Raji (cell line): ENCODE results near the gene NDUFS8.

Source experiments
- POLR2A ChIP-seq: IDR thresholded peaks from 2 replicates; pipeline ENCODE4 v1.6.1; 2011; ENCODE audit warnings: low read depth, low read length, control low read depth; ENCODE audit not compliant: insufficient read depth

Gene NDUFS8

DNA sequence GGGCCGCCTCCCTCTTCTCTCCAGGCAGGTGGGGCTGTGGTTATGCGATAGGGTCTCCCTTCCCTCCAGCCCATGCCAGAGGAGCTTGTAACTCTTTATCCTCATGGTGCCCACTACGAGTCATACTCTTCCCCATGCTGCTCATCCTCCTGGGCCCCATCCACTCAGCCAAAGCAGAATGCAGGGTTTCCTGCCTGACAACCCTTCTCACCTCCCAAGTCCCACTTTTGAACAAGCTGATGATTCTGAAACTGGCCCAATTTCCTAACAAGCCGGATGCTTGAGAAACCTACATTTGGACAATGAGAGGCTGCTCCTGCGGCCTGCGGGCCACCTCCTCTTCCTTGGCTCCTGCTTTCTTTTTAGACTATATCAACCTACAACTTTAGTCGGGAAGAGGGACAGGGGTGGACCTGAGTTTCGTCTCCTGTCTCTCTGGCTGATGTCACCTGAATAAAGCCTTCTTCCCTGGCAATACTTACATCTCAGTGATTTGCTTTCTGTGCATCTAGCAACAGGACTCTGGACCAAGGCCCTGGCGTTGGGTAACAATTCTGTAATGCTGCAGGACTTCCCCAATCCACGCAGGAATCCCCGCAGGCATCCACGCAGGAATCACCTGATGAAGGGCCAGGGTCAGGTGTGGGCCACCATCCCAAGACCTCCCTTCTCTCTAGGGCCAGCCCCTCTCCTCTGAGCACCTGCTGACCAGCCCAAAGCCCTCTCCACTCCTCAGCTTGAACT is 1.5 kb upstream of the NDUFS8 start:
- TF ChIP-seq POLR2A: no peak

DNA sequence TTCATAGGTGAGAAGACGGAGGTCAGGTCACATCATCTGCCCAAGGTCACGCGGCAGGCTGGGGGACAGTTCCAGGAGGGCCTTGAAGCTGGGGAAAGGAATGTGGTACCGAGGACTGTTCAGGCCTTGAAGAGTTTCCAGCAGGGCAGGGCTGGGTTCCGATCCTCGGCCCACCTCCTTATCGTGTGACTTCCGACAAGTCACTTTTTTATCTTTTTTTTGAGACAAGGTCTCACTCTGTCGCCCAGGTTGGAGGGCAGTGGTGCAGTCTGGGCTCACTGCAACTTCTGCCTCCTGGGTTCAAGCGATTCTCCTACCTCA is 623 bp downstream of the NDUFS8 start:
- no peak for TF ChIP-seq POLR2A

DNA sequence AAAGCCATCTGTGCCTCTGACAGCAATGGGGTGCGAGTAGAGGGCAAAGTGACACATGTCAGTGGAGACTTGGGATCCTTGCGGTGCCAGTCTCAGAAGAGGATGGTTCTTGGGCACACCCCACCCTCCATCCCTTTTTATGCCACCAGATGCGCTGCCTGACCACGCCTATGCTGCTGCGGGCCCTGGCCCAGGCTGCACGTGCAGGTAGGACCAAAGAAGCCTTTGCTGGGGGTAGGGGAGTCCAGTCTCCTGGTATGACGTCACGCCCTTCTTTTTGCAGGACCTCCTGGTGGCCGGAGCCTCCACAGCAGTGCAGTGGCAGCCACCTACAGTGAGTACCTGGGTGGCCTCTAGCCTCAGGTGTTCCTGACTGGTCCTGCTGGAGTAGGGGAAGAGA is 1.5 kb downstream of the NDUFS8 start:
- TF ChIP-seq POLR2A: no peak

DNA sequence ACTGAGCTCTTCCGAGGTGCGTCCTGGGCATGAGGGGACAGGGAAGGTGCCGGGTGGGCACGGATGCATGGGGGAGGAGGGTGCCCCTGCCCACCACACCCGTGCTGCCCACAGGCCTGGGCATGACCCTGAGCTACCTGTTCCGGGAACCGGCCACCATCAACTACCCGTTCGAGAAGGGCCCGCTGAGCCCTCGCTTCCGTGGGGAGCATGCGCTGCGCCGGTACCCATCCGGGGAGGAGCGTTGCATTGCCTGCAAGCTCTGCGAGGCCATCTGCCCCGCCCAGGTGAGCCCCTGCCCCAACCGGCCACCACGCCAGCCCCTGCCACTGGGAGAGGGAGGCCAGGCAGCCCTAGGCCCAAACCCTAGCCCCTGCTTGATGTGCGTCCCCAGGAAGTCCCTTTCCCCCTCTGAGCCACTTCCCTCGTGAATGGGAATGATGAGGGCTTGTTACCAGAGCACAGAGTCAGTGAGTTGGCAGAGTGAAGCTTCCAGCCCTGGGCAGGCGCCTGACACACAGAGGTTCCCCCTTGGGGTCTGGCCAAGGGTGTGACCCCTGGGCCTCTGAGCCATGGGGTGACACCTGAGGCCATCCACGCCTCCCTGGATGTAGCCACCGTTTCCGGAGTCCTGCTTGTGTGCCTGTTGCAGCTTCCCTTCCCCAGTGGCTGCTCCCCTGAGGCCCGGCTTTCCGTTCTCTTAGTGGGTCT is 2.7 kb downstream of the NDUFS8 start:
- no peak for TF ChIP-seq POLR2A

DNA sequence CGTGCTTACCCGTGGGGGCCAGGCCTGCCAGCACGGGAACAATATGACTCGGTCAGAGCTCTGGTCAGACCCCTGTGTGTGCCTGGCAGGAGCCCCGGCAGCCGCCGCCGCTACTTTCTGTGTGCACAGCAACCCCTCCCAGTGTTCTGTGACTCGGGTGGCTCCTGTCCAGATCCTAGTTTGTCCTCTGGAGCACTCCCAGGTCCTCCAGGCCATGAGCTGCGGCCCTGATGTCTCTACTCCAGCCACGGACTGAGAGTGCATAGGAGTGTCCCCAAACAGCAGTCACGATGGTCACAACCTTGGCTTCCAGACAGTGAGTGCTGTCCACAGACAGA is 3.2 kb downstream of the NDUFS8 start:
- TF ChIP-seq POLR2A: no peak

DNA sequence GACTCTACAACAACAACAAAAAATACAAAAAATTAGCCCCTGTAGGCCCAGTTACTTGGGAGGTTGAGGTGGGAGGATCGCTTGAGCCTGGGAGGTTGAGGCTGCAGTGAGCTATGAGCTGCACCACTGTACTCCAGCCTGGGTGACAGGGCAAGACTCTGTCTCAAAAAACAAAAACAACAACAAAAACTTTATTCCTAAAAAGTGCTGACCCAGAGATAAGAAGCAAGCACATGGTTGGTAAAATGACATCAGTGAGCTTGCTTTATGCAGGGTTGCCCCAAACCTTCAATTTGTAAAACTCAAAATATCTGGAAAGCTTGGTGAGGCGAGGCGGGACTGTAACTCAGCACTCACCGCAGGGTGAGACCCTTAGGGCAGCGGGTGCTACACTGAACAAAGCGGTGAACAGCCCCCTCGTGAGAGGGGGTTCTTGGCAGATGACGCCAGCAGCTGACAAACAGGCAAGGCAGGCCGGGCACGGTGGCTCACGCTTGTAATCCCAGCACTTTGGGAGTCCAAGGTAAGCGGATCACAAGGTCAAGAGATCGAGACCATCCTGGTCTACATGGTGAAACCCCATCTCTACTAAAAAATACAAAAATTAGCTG is 4.9 kb downstream of the NDUFS8 start:
- no peak for TF ChIP-seq POLR2A

DNA sequence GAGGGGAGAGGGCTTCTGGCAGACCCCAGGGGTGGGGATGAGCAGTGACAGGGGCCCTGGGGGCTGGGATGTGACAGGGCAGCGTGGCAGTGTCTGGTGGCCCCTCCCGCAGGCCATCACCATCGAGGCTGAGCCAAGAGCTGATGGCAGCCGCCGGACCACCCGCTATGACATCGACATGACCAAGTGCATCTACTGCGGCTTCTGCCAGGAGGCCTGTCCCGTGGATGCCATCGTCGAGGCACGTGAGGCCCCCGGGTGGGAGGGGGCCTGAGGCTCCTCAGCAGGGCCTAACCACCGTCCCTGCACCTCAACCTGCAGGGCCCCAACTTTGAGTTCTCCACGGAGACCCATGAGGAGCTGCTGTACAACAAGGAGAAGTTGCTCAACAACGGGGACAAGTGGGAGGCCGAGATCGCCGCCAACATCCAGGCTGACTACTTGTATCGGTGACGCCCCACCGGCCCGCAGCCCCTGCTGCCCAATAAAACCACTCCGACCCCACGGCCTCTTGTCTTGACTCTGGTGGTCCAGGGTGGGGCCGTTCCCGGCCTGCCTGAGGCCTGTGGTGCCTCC is 5.7 kb downstream of the NDUFS8 start:
- no peak for TF ChIP-seq POLR2A

DNA sequence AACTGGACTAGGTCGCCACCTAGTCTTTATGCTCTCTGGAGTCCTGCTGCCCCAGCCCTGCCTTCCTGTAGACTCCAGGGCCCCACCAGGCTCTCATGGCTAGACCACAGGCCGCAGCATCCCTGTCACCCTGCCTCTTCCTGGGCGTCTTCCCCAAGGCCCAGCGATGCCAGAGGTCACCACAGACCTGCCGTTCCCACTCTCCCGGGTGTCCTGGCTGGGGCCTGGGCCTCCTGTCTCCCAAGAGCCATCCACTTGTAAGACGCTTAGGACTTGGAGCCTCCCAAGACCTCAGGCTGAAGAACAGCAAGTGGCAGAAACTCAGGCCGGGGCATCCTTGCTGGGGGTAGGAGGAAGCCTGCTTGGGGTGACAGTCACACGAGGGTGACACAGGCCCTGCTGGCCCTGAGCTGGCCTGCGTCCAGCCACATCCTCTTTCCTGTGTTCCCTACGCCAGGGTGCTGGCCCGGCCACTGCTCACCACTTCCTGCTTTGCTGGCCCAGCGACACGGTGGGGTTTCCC is 6.3 kb downstream of the NDUFS8 start:
- no peak for TF ChIP-seq POLR2A

DNA sequence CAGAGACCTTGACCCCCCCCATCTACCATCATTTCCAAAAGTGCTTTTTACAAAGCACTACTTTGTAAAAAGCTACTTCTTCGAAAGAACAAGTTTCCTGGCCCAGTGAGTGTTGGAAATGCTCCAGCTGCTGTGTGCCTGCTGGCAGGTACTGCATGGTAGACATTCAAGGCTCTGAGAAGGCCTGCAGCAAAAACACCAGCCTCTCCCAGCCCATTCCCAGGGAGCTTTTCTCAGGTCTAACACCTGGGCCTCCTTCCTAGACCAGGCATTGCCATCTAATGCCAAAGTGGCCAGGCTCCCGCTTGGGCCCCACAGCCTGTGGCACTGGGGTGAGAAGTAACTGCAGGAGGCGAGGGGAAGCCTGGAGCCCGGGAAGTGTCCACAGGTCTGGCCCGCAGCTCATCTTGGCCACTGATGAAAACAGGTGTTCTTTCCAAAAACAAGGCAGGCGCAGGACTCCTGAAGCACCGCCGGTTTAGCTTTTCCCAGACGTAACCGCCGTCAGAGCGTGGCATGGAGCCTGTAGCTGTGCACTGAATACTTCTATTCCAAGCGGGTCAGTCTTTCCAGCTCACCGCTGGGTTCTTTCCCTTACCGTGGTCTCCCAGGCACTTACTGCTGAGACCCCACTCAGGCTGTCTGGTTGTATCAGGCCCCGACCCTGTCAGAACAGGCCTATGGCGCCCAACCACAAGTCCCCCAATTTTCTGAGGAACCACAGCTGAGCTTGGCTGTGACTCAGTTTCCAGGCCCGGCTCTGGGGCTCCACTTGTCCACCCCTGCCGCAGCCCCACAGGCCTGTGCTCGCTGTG is 7.1 kb downstream of the NDUFS8 start:
- no peak for TF ChIP-seq POLR2A

DNA sequence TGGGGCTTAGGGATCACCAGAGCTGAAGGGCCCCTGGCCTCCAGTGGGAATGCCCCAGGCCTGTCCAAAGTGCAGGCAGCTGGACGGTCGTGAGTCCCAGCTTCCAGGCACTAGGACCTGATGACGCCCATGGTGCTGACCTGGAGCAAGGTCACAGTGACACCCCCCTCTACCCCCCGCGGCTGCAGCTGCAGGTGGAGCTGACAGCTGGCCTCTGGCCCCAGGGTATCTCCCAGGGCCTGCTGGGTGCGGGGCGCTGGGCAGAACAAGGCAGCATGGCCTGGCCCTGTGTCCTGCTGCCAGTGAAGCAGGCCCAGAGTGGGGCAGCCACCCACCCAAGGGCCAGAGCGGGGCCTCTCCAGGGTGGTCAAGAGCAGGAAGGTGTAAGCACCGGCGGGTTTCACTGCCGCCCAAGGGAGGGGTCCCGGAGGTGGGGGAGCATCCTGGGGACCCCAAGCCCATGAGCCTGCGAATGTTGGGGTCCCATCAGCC is 7.8 kb downstream of the NDUFS8 start:
- no peak for TF ChIP-seq POLR2A

DNA sequence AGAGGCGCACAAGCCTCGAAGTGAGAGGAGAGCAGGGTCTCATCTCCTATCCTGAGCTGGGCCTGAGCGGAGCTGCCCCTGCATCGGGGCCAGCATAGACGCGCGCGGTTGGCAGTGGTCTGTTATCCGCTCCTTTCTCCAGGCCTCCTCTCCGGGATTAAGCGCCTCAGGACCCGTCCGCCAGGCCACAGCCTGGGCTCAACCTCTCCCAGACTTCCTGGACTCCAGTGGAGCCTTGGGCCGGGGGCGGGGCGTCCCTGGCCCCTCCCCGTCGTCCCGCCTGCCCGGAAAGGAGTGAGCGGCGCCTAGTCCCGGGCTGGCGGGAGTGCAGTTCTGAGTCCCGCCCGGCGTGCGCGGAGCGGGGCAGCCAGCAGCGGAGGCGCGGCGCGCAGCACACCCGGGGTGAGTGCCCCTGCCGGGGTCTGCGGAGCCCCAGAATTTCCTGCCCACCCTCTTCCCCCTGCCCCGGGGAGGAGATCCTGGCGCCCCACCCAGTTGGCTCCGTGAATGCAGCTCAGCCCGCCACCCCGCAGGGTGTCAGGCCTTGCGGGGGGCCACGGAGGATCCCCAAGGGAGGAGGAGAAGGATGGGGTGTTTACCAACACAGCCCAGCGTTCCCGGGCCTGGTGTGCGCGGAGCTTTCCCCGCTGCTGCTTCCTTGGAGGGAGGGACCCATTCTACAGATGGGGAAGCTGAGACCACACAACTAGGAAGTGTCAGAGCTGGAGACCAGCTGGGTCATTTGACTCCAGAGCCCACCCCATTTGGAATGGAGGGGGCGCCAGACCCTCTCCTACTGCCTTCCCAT is 8.4 kb downstream of the NDUFS8 start, which contains the start of gene TCIRG1:
TCIRG1 (plus strand) TSS at position 308 of the 808 bp plus-strand sequence. CDS start 2,247 bp downstream, outside the sequence.
- TF ChIP-seq POLR2A: peak; percentile 63

DNA sequence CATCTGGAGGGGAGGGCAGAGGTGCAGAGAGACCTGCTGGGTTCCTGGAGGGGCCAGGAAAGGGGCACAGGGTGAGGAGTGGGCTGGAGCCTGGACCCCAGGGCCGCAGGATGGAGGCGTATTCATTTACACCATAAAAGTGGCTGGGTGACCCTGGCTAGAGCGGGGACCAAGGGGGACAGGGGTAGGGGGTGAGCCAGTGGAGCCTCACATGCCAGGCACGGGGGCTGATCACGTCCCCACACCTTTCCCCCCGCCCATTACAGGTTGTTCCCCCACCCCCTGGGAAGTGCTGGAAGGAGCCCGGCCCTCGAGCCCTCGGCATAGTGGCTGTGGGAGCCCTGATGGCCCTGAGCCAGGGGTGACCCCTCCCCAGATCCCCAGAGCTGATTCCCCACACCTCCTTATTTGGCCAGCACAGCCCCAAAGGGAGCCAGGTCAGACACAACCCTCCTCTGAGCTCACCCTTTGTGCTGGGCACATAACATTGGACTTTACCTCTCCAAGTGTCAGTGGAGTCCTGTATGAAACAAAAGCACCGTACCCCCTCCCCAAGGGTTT is 9.1 kb downstream of the NDUFS8 start:
- no peak for TF ChIP-seq POLR2A

DNA sequence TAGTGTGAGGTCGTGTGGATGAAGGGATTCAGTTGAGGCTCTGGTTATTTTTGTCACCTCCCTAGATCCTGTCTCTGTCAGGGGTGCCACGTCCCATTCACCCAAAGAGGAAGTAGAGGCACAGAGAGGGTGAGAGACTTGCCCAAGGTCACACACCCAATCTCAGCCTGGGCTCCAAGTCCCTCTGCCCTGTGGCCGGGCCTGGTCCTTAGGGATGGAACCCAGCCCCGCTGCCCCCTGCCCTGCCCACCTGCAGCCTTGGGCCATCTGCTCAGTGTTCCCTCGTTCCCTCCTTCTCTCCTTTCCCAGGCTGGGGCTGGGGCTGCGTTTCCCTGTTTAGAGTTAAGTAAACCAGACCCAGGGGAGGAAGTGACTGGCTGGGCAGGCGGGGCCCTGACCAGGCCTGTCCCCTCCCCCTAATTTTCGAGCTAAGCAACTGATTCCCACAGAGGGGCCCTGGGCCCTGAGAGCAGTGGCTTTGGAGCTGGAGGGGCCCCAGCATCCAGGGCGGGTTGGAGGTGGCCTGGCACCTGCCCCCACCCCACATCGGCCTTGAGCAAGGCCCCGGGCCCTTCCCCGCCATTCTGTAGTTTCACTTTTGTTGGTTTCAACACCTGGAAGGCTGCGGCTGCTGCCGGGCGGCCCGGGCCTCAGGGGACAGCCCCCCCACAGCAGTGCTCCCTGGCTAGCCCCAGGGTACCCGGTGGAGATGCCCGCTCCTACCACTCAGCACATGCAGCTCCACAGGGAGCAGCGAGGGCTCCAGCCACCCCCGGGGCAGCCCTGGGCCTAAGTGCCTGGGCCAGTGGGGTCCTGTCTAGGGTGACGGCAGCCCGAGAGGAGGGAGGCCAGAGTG is 9.8 kb downstream of the NDUFS8 start:
- TF ChIP-seq POLR2A: peak; percentile 45; the same call in 1 of the 2 replicates

DNA sequence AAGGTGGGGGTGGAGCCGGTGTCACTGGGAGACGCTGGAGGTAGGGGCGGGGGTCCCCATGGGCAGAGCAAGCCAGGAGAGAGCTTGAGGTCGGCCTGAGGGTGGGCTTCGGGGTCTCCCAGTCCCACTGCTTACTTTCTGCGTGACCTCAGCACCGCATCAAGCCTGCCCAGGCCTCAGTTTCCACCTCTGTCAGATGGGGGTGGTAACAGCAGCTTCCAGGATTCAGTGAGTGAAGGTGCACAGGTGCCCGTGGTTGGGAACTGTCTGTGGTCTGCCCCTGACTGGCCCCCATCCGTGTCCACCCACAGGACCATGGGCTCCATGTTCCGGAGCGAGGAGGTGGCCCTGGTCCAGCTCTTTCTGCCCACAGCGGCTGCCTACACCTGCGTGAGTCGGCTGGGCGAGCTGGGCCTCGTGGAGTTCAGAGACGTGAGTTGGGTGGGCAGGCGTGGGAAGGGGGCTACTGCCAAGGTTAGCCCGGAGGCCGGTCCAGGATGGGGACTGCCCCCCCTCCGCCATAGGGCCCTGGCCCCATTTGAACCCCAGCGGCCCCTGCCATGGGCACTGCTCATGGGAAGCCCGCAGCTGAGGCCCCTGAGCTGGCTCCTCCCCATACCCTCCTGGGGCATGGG is 10.6 kb downstream of the NDUFS8 start:
- TF ChIP-seq POLR2A: no peak
